ENCODE results near the gene LRCH1.
A peak's percentile ranks its signal among the peaks of the same experiment; 100 is the strongest.

LRCH1 gene

GRCh38 chr13:46797501-46798237 lies 244.7 kb downstream of the LRCH1 start:
- CTCF ChIA-PET: no interaction called here
- TF ChIP-seq, protein P1, sequence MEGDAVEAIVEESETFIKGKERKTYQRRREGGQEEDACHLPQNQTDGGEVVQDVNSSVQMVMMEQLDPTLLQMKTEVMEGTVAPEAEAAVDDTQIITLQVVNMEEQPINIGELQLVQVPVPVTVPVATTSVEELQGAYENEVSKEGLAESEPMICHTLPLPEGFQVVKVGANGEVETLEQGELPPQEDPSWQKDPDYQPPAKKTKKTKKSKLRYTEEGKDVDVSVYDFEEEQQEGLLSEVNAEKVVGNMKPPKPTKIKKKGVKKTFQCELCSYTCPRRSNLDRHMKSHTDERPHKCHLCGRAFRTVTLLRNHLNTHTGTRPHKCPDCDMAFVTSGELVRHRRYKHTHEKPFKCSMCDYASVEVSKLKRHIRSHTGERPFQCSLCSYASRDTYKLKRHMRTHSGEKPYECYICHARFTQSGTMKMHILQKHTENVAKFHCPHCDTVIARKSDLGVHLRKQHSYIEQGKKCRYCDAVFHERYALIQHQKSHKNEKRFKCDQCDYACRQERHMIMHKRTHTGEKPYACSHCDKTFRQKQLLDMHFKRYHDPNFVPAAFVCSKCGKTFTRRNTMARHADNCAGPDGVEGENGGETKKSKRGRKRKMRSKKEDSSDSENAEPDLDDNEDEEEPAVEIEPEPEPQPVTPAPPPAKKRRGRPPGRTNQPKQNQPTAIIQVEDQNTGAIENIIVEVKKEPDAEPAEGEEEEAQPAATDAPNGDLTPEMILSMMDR (IDR thresholded peaks at IDR 0.05; ENCODE audit: insufficient read depth, low read length, missing control alignments): no peak
- peak overlapping the region; percentile 90 for H3K4me3 ChIP-seq (ENCODE audit: low read depth, low read length)
- DNase-seq (ENCODE audit: low read depth, low spot score): no peak
- POLR2A ChIA-PET: no interaction called here

DNA sequence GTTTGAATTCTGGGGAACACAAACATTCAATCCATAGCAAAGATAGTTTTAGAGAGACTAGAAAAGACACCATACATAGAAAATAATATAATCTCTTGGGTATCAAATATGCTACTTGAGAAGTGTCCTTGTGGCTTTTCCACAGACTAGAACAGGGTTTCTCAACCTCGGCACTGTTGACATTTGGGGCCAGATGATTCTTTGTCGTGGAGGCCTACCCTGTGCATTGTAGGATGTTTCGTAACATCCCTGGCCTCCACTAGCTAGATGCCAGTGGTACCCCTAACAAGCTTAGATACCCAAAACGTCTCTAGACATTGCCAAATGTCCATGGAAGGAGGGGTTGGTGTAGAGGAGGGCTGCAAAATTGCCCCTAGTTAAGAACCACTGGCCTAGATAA lies 246.2 kb downstream of the LRCH1 start:
- POLR2A ChIA-PET: no interaction called here
- CTCF ChIA-PET: no interaction called here
- DNase-seq (ENCODE audit: low read depth, low spot score): no peak
- no peak overlapping the region for H3K4me3 ChIP-seq (ENCODE audit: low read depth, low read length)
- TF ChIP-seq, protein P1 (IDR thresholded peaks at IDR 0.05; ENCODE audit: insufficient read depth, low read length, missing control alignments): no peak

- TF ChIP-seq, protein P1 (IDR thresholded peaks at IDR 0.05; ENCODE audit: insufficient read depth, low read length, missing control alignments): no peak
- ChIA-PET CTCF (interaction anchor here (1.0 kb wide), 2 partner anchors 21 to 92 kb away, joined by 3 read pairs; no protein-coding TSS in a partner anchor), POLR2A (interaction anchor here (0.5 kb wide), 1 partner anchor 673 kb away, joined by 3 read pairs; no protein-coding TSS in a partner anchor)
- no peak overlapping the region for H3K4me3 ChIP-seq (ENCODE audit: low read depth, low read length)
- DNase-seq (ENCODE audit: low read depth, low spot score): no peak
Measured at GRCh38 chr13:46801858-46802257, 248.9 kb downstream of the LRCH1 start.

All from AG04449 (cell line).